Uterus (tissue), 2 donors: ENCODE results near the gene PLEKHG4B.

ENCODE experiments used
- POLR2A ChIP-seq, 2 donors: fragments of 450-650 bp; IDR thresholded peaks; one replicate each; pipeline ENCODE4 v1.6.1; 2016; ENCODE audit warnings: antibody characterized with exemption in 2 of 2, mild to moderate bottlenecking in 1 of 2, moderate library complexity in 1 of 2
- TF ChIP-seq, protein P1 (sequence below), 4 experiments: fragments of 200-600 bp in 2 of 4; fragments of 450-650 bp in 2 of 4; sonication (generic) in 2 of 4; IDR thresholded peaks; one replicate each; pipeline ENCODE4 v1.5.1; 2016 to 2019; ENCODE audit warnings: antibody characterized with exemption in 4 of 4, mild to moderate bottlenecking in 2 of 4, moderate library complexity in 1 of 4

DNA sequence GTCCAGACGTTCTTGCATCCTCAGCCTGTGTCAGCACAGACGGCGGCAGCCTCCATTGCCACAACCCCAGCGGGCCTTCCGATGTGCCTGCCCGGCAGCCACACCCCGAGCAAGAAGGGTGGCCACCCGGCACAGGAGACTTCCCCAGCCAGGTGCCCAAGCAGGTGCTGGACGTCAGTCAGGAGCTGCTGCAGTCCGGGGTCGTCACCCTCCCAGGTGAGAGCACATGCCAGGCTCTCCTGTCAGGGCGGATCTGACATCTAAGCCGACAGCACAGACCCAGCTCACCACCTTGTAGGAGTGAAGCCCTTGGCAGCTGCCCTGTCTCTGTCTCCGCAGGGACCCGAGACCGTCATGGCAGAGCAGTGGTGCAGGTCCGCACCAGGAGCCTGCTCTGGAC, 51.1 kb downstream of the PLEKHG4B start:
- no peak for TF ChIP-seq POLR2A (IDR thresholded peaks at IDR 0.05)
- TF ChIP-seq, protein P1, sequence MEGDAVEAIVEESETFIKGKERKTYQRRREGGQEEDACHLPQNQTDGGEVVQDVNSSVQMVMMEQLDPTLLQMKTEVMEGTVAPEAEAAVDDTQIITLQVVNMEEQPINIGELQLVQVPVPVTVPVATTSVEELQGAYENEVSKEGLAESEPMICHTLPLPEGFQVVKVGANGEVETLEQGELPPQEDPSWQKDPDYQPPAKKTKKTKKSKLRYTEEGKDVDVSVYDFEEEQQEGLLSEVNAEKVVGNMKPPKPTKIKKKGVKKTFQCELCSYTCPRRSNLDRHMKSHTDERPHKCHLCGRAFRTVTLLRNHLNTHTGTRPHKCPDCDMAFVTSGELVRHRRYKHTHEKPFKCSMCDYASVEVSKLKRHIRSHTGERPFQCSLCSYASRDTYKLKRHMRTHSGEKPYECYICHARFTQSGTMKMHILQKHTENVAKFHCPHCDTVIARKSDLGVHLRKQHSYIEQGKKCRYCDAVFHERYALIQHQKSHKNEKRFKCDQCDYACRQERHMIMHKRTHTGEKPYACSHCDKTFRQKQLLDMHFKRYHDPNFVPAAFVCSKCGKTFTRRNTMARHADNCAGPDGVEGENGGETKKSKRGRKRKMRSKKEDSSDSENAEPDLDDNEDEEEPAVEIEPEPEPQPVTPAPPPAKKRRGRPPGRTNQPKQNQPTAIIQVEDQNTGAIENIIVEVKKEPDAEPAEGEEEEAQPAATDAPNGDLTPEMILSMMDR (IDR thresholded peaks at IDR 0.05) = no peak
